CD4-positive, alpha-beta T cell (primary cell): ENCODE data around the gene RHOBTB3. TPM values are rescaled to one million over a fixed set of nuclear protein-coding genes. Genes with fewer than 3 reads are reported as not detected.

Experiments
- ATAC-seq: fragments of 200-7000 bp; cut with Tn5 transposase; one replicate; pipeline ENCODE4 v1.10.0; 2022; ENCODE audit warnings: mild to moderate bottlenecking; ENCODE audit not compliant: poor library complexity
- CTCF ChIA-PET: fragments of 350-600 bp; sonication (Branson Sonifier 250); formaldehyde crosslinking; loops from one replicate; lab custom pipeline; 2021; ENCODE audit warnings: antibody characterized with exemption, inconsistent platforms; lab: Charles Lee
- POLR2A ChIA-PET: fragments of 350-600 bp; sonication (Branson Sonifier 250); formaldehyde crosslinking; loops from one replicate; lab custom pipeline; 2021; ENCODE audit warnings: antibody characterized with exemption, inconsistent platforms; lab: Charles Lee
- DNase-seq, 14 experiments: peaks; one replicate each; pipeline ENCODE4 v3.0.0-alpha.2; 2013 to 2020; ENCODE audit warnings: mixed read lengths in 2 of 14
- H3K27ac ChIP-seq, 2 donors: one replicate each; pipeline versions ENCODE4 v1.5.1 to v1.7.0; 2013; ENCODE audit warnings: low read length in 2 of 2, low read depth in 1 of 2, mild to moderate bottlenecking in 1 of 2
- H3K27me3 ChIP-seq, 2 experiments: 1 replicate in 1 of 2; 2 replicates in 1 of 2; pipeline versions ENCODE4 v1.6.1 to v1.7.0; 2013; ENCODE audit warnings: low read length in 2 of 2, control low read depth in 1 of 2, mild to moderate bottlenecking in 1 of 2, moderate library complexity in 1 of 2; ENCODE audit not compliant: insufficient read depth in 2 of 2, control insufficient read depth in 1 of 2
- H3K36me3 ChIP-seq: one replicate; pipeline ENCODE4 v1.6.1; 2013; ENCODE audit warnings: low read length, control low read depth; ENCODE audit not compliant: insufficient read depth
- H3K4me1 ChIP-seq: one replicate; pipeline ENCODE4 v1.6.1; 2013; ENCODE audit warnings: low read length, control low read depth; ENCODE audit not compliant: insufficient read depth
- H3K4me3 ChIP-seq: one replicate; pipeline ENCODE4 v1.5.1; 2013; ENCODE audit warnings: mild to moderate bottlenecking, low read length, moderate library complexity
- H3K9me3 ChIP-seq, 2 experiments: 1 replicate in 1 of 2; 2 replicates in 1 of 2; pipeline versions ENCODE4 v1.6.1 to v1.7.0; 2013; ENCODE audit warnings: low read length in 2 of 2, mild to moderate bottlenecking in 2 of 2, control low read depth in 1 of 2, moderate library complexity in 1 of 2; ENCODE audit not compliant: control insufficient read depth in 1 of 2, insufficient read depth in 1 of 2
- H3K27ac Mint-ChIP-seq: one replicate; pipeline ENCODE4 v1.8.0; 2020; ENCODE audit warnings: mixed read lengths
- H3K27me3 Mint-ChIP-seq: one replicate; pipeline ENCODE4 v1.8.0; 2021; ENCODE audit warnings: mixed read lengths
- H3K36me3 Mint-ChIP-seq: one replicate; pipeline ENCODE4 v1.8.0; 2021; ENCODE audit warnings: low read depth, mixed read lengths
- H3K4me1 Mint-ChIP-seq: one replicate; pipeline ENCODE4 v1.8.0; 2021; ENCODE audit warnings: low read depth, mixed read lengths
- H3K4me3 Mint-ChIP-seq: one replicate; pipeline ENCODE4 v1.8.0; 2020; ENCODE audit warnings: mild to moderate bottlenecking, mixed read lengths
- H3K9me3 Mint-ChIP-seq: one replicate; pipeline ENCODE4 v1.8.0; 2020; ENCODE audit warnings: mixed read lengths
- intact Hi-C, 2 experiments: fragments of 100-400 bp; cut with DNase I in 1 of 2; cut with micrococcal nuclease in 1 of 2; formaldehyde crosslinking; loops; one replicate each; pipeline versions ENCODE4 v1.15.1 to v1.9.0; 2023 to 2025; cut with DNase I, micrococcal nuclease
- total RNA-seq, 174 experiments: library from RNA in 2 of 174; stranded (reverse) in 2 of 174; gene quantifications; one replicate each; pipeline ENCODE4 v1.2.3 and lab custom pipeline; 2021 to 2026
- TF ChIP-seq, protein P1 (sequence below): fragments of 200-600 bp; IDR thresholded peaks from one replicate; pipeline ENCODE4 v1.8.0; 2022; ENCODE audit warnings: antibody characterized with exemption, mild to moderate bottlenecking

Gene RHOBTB3
- total RNA-seq, 2 experiments from 2014 or later = 3.8 to 4.3 TPM

GRCh38 chr5:95801961-95802360 is 70.8 kb downstream of the RHOBTB3 start:
- DNase-seq = no peak

DNA sequence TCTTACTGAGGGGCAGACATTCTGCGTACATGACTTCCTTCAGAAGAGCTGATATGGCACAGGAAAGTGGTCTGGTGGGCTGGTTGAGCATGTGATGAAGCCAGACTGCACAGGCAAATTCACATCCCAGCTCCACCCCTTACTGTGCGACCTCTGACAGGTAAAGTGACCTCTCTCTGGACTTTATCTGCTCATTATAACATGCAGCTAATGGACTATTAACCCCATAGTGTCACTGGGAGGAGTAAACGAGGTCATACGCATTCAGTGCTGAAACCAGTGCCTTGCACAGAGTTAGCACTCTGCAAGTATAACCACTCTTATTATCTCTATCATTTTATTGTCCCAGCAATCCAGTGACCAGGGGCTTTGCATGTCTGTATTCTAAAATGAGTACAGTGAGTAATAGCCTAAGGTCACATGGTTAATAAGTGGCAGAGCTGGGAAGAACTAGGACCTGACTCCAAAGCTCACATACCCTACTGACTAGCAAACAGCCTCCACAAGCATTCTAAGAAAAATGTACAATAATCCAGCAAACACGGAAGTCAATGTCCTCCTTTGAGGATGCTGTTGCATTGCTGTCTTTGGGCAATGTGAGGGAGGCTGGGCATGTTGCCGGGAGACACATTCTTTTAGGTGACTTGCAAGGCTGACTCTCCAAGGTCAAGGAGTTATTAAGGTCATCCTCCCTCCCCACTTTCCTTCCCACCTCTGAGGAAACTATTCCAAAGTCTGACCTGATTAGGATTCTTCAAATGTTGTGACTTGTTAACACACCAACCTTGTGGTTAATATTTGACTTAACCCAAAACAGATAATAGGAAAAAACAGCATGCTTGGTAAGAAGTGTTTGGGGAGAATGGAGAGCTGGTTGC is 72.4 kb downstream of the RHOBTB3 start:
- H3K4me3 ChIP-seq = no peak overlapping the region
- TF ChIP-seq, protein P1, sequence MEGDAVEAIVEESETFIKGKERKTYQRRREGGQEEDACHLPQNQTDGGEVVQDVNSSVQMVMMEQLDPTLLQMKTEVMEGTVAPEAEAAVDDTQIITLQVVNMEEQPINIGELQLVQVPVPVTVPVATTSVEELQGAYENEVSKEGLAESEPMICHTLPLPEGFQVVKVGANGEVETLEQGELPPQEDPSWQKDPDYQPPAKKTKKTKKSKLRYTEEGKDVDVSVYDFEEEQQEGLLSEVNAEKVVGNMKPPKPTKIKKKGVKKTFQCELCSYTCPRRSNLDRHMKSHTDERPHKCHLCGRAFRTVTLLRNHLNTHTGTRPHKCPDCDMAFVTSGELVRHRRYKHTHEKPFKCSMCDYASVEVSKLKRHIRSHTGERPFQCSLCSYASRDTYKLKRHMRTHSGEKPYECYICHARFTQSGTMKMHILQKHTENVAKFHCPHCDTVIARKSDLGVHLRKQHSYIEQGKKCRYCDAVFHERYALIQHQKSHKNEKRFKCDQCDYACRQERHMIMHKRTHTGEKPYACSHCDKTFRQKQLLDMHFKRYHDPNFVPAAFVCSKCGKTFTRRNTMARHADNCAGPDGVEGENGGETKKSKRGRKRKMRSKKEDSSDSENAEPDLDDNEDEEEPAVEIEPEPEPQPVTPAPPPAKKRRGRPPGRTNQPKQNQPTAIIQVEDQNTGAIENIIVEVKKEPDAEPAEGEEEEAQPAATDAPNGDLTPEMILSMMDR = no peak
- no peaks in the 10 kb centered on the region for H3K9me3 ChIP-seq
- H3K27ac ChIP-seq = no peak overlapping the region
- H3K4me1 ChIP-seq = peaks cover 12% of the 10 kb centered on the region
- intact Hi-C loops = loop anchor here in 1 of 2 experiments (10.0 kb wide), 1 partner anchor 249 kb away; the partner anchor contains the start of genes ARSK and SKIC3
- DNase-seq = no peak
- ATAC-seq = no peak
- Mint-ChIP-seq H3K4me1 (peaks cover 12% of the 10 kb centered on the region), H3K27ac (no peak overlapping the region), H3K27me3 (no peaks in the 10 kb centered on the region), H3K4me3 (no peak overlapping the region), H3K9me3 (no peaks in the 10 kb centered on the region), H3K36me3 (no peaks in the 10 kb centered on the region)
- no peaks in the 10 kb centered on the region for H3K36me3 ChIP-seq
- no peaks in the 10 kb centered on the region for H3K27me3 ChIP-seq
- ChIA-PET CTCF (interaction anchor here (1.9 kb wide), 1 partner anchor 22 kb away, joined by 5 read pairs; no protein-coding TSS in a partner anchor), POLR2A (interaction anchor here (1.2 kb wide), 1 partner anchor 21 kb away, joined by 3 read pairs; no protein-coding TSS in a partner anchor)

More at GRCh38 chr5:95801961-95802360, 70.8 kb downstream of the RHOBTB3 start:
- Histone ChIP-seq H3K27ac (no peak overlapping the region), H3K9me3 (no peaks in the 10 kb centered on the region), H3K36me3 (no peaks in the 10 kb centered on the region), H3K4me1 (no peaks in the 10 kb centered on the region), H3K27me3 (no peaks in the 10 kb centered on the region), H3K4me3 (no peak overlapping the region)
- ChIA-PET CTCF (no interaction called here), POLR2A (interaction anchor here (1.2 kb wide), 1 partner anchor 23 kb away, joined by 3 read pairs; no protein-coding TSS in a partner anchor)
- Mint-ChIP-seq H3K9me3 (no peaks in the 10 kb centered on the region), H3K27ac (no peak overlapping the region), H3K36me3 (peaks cover 4% of the 10 kb centered on the region), H3K4me1 (no peaks in the 10 kb centered on the region), H3K27me3 (no peaks in the 10 kb centered on the region), H3K4me3 (no peak overlapping the region)
- TF ChIP-seq, protein P1 = no peak
- intact Hi-C loops = loop anchor here in 1 of 2 experiments (10.0 kb wide), 1 partner anchor 247 kb away; the partner anchor contains the start of genes ARSK and SKIC3
- ATAC-seq = no peak

- Mint-ChIP-seq H3K36me3 (no peaks in the 10 kb centered on the region), H3K4me1 (peaks cover 27% of the 10 kb centered on the region), H3K27me3 (no peaks in the 10 kb centered on the region), H3K4me3 (no peak overlapping the region), H3K9me3 (no peaks in the 10 kb centered on the region), H3K27ac (no peak overlapping the region)
- intact Hi-C loops = loop anchor here (5.0 to 10.0 kb wide), 2 partner anchors 37 to 250 kb away; partner anchors contain the start of genes ARSK (in 1 of the 2) and SKIC3 (in 1 of the 2)
- POLR2A ChIA-PET = interaction anchor here (6.2 kb wide), 1 partner anchor 16 kb away, joined by 157 read pairs; the partner anchor contains the start of gene GLRX
- ATAC-seq (no peak), DNase-seq (no peak)
- Histone ChIP-seq H3K36me3 (no peaks in the 10 kb centered on the region), H3K4me3 (no peak overlapping the region), H3K9me3 (no peaks in the 10 kb centered on the region), H3K27me3 (no peaks in the 10 kb centered on the region), H3K4me1 (peaks cover 26% of the 10 kb centered on the region), H3K27ac (no peak overlapping the region)
- TF ChIP-seq, protein P1 = no peak
- CTCF ChIA-PET = interaction anchor here (1.9 kb wide), 1 partner anchor 24 kb away, joined by 5 read pairs; no protein-coding TSS in a partner anchor
Observed at GRCh38 chr5:95804736-95805539, 73.8 kb downstream of the RHOBTB3 start.
